Stomach (tissue), 9 donors: Measurements from ENCODE around the gene RSPRY1. TPM values are rescaled to one million over a fixed set of nuclear protein-coding genes. Genes with fewer than 3 reads are reported as not detected.

Source experiments
- DNase-seq, 2 donors: peaks; one replicate each; pipeline versions ENCODE4 v3.0.0 to v3.0.0-alpha.2; 2013 to 2019
- H3K27ac ChIP-seq, 5 donors: fragments of 200-600 bp in 4 of 5; sonication (generic) in 4 of 5; one replicate each; pipeline ENCODE4 v1.5.1; 2013 to 2019; ENCODE audit warnings: mild to moderate bottlenecking in 1 of 5, moderate library complexity in 1 of 5
- H3K27me3 ChIP-seq, 3 donors: fragments of 200-600 bp; sonication (generic); one replicate each; pipeline ENCODE4 v1.5.1; 2017 to 2019; ENCODE audit warnings: mixed run types in 1 of 3
- H3K36me3 ChIP-seq, 4 donors: fragments of 200-600 bp; sonication (generic); 1 replicate in 3 of 4; 2 replicates in 1 of 4; pipeline ENCODE4 v1.5.1; 2016 to 2019
- H3K4me1 ChIP-seq, 4 donors: fragments of 200-600 bp; sonication (generic); one replicate each; pipeline ENCODE4 v1.5.1; 2016 to 2019
- H3K4me3 ChIP-seq, 4 donors: fragments of 200-600 bp; sonication (generic) in 3 of 4; one replicate each; pipeline ENCODE4 v1.5.1; 2016 to 2019; ENCODE audit warnings: mild to moderate bottlenecking in 1 of 4
- H3K9me3 ChIP-seq, 4 donors: fragments of 200-600 bp; sonication (generic); one replicate each; pipeline ENCODE4 v1.5.1; 2016 to 2019
- CTCF ChIP-seq, 7 experiments: fragments of 450-650 bp in 4 of 7; fragments of 200-600 bp in 3 of 7; sonication (generic) in 3 of 7; IDR thresholded peaks; one replicate each; pipeline ENCODE4 v1.5.1; 2016 to 2019; ENCODE audit warnings: antibody characterized with exemption in 7 of 7, control low read depth in 2 of 7, mild to moderate bottlenecking in 1 of 7
- EP300 ChIP-seq: sonication (generic); formaldehyde crosslinking; IDR thresholded peaks from one replicate; pipeline ENCODE4 v1.6.1; 2017; ENCODE audit warnings: antibody characterized with exemption
- POLR2A ChIP-seq, 4 donors: fragments of 450-650 bp; IDR thresholded peaks; one replicate each; pipeline ENCODE4 v1.6.1; 2016; ENCODE audit warnings: antibody characterized with exemption in 4 of 4, control low read depth in 2 of 4, mild to moderate bottlenecking in 1 of 4, moderate library complexity in 1 of 4
- POLR2AphosphoS5 ChIP-seq, 3 donors: sonication (generic); formaldehyde crosslinking; IDR thresholded peaks; one replicate each; pipeline ENCODE4 v1.6.1; 2016; ENCODE audit warnings: antibody characterized with exemption in 3 of 3
- WGBS, 5 donors: extraction: QIAGEN DNeasy Blood & Tissue Kit in 3 of 5; methylation state at CpG; one replicate each; pipeline versions ENCODE4 v1.1.5 to v1.1.7; 2013 to 2018; 5-methylcytosine and 5-hydroxymethylcytosine counted together
- intact Hi-C: fragments of 100-400 bp; cut with DNase I; formaldehyde crosslinking; loops from one replicate; pipeline ENCODE4 v1.15.1; 2023; ENCODE audit warnings: low total_unique reads
- polyA plus RNA-seq, 3 donors: library from polyadenylated mRNA; stranded (reverse); fragments of 200-250 nt; gene quantifications; one replicate each; pipeline ENCODE4 v1.2.3, GENCODE V29; 2013
- total RNA-seq, 5 donors: library from RNA; depleted of rRNA; stranded (reverse); fragments of >200 nt; gene quantifications; one replicate each; pipeline versions ENCODE4 v1.1.0 to v1.2.3, GENCODE V29; 2014 to 2016
- donor health status: healthy with polysubstance abuse.
- donor health status: Bipolar disorder and iron deficiency.
- donor health status: healthy.

The RSPRY1 gene
- total and polyA plus RNA-seq, 8 donors, result 5.5 to 110 (median 13.3) TPM

GRCh38 chr16:57253466-57253865 is 67.3 kb downstream of the RSPRY1 start:
- Histone ChIP-seq H3K4me1 (peaks cover 0 to 19% (median 5%) of the 10 kb centered on the region in 4 donors), H3K36me3 (peaks cover 71 to 100% (median 100%) of the 10 kb centered on the region in 4 donors), H3K4me3 (no peak overlapping the region), H3K27ac (no peak overlapping the region), H3K9me3 (no peaks in the 10 kb centered on the region), H3K27me3 (no peaks in the 10 kb centered on the region)
- WGBS, 5 donors, result 94 to 100% (median 97%) methylated on average over 1 of the region's 1 CpG
- DNase-seq, result peak in 1 of 2 donors; percentile 13
- TF ChIP-seq POLR2AphosphoS5 (IDR thresholded peaks at IDR 0.05) (no peak), EP300 (no peak), CTCF (IDR thresholded peaks at IDR 0.05) (no peak), POLR2A (IDR thresholded peaks at IDR 0.05) (no peak)
- intact Hi-C loops, result no loop called here

GRCh38 chr16:57255686-57256415 is 69.7 kb downstream of the RSPRY1 start:
- no peaks in the 10 kb centered on the region for H3K27me3 ChIP-seq
- H3K27ac ChIP-seq, result peak overlapping the region in 2 of 5 donors; percentile 7 to 30
- peaks cover 0 to 24% (median 14%) of the 10 kb centered on the region in 4 donors for H3K4me1 ChIP-seq
- H3K4me3 ChIP-seq, result no peak overlapping the region
- intact Hi-C loops, result no loop called here
- no peak for TF ChIP-seq POLR2AphosphoS5 (IDR thresholded peaks at IDR 0.05)
- no peak for TF ChIP-seq CTCF (IDR thresholded peaks at IDR 0.05)
- no peak for TF ChIP-seq EP300
- no peak for TF ChIP-seq POLR2A (IDR thresholded peaks at IDR 0.05)
- DNase-seq, result peak in 1 of 2 donors; percentile 24
- H3K36me3 ChIP-seq, result peaks cover 50 to 89% (median 80%) of the 10 kb centered on the region in 4 donors
- H3K9me3 ChIP-seq, result no peaks in the 10 kb centered on the region
- WGBS, 5 donors, result 79 to 85% (median 82%) methylated on average over 10 of the region's 10 CpGs

GRCh38 chr16:57256601-57257395 is 70.7 kb downstream of the RSPRY1 start:
- peak in 1 of 2 donors; percentile 18 for DNase-seq
- H3K36me3 ChIP-seq, result peaks cover 40 to 87% (median 71%) of the 10 kb centered on the region in 4 donors

More at GRCh38 chr16:57256601-57257395, 70.7 kb downstream of the RSPRY1 start:
- peak overlapping the region in 1 of 5 donors; percentile 2 for H3K27ac ChIP-seq
- no peaks in the 10 kb centered on the region for H3K9me3 ChIP-seq
- no peaks in the 10 kb centered on the region for H3K27me3 ChIP-seq
- H3K4me1 ChIP-seq, result peaks cover 0 to 27% (median 17%) of the 10 kb centered on the region in 4 donors
- TF ChIP-seq POLR2AphosphoS5 (IDR thresholded peaks at IDR 0.05) (no peak), EP300 (no peak), POLR2A (IDR thresholded peaks at IDR 0.05) (no peak), CTCF (IDR thresholded peaks at IDR 0.05) (no peak)
- 86 to 94% (median 88%) methylated on average over 12 to 16 of the region's 16 CpGs for WGBS, 5 donors
- no peak overlapping the region for H3K4me3 ChIP-seq
- intact Hi-C loops, result no loop called here
